ENCODE results near the gene WWOX. TPM values are rescaled to one million over a fixed set of nuclear protein-coding genes. Genes with fewer than 3 reads are reported as not detected.
"Not testable (repeated sequence)": the region's sequence is repeated elsewhere in the genome, so short reads cannot be mapped to it uniquely, and the experiment has no call there.

The WWOX gene
- total RNA-seq, 3 donors from 2014 or later, result 11.7 to 18.0 (median 13.8) TPM

DNA sequence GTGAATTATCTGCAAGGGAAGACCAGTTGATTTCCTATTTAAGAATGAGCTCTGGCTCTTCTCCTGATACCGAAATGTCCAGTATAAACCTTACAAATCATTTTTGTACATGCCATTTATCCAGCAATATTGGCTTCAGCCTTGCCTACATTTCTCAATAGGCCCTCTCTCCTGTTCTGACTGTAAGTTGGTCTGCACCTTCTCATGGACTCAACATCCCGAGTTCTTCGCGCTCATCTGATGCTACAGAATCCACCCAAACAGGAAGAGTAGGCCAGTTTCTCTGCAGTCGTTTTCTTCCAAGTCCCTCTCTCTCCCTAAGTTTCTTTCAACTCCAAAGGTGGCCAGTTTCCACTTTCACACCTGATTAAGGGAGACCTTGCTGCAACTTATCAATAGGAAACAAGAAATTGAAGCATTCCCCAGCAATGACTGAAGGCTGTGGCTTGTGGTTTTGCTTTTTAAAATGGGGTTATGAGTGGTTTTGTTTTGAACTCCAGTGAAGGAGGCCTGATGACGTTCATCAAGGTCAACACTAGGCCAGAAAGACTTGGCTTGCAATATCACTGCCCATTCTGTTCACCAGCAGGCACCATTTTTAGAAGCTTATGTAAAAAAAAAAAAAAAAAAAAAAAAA, 1118.0 kb downstream of the WWOX start:
- Histone ChIP-seq H3K36me3 (ENCODE audit: low read depth) (no peaks in the 10 kb centered on the region), H3K9me3 (no peaks in the 10 kb centered on the region), H3K4me1 (ENCODE audit: low read depth) (peaks cover 5% of the 10 kb centered on the region), H3K4me3 (no peak overlapping the region)
- DNase-seq (no peak), ATAC-seq (no peak)
- TF ChIP-seq, protein P1, sequence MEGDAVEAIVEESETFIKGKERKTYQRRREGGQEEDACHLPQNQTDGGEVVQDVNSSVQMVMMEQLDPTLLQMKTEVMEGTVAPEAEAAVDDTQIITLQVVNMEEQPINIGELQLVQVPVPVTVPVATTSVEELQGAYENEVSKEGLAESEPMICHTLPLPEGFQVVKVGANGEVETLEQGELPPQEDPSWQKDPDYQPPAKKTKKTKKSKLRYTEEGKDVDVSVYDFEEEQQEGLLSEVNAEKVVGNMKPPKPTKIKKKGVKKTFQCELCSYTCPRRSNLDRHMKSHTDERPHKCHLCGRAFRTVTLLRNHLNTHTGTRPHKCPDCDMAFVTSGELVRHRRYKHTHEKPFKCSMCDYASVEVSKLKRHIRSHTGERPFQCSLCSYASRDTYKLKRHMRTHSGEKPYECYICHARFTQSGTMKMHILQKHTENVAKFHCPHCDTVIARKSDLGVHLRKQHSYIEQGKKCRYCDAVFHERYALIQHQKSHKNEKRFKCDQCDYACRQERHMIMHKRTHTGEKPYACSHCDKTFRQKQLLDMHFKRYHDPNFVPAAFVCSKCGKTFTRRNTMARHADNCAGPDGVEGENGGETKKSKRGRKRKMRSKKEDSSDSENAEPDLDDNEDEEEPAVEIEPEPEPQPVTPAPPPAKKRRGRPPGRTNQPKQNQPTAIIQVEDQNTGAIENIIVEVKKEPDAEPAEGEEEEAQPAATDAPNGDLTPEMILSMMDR (IDR thresholded peaks at IDR 0.05), result no peak
- intact Hi-C loops (cut with DNase I, micrococcal nuclease), result no loop called here

DNA sequence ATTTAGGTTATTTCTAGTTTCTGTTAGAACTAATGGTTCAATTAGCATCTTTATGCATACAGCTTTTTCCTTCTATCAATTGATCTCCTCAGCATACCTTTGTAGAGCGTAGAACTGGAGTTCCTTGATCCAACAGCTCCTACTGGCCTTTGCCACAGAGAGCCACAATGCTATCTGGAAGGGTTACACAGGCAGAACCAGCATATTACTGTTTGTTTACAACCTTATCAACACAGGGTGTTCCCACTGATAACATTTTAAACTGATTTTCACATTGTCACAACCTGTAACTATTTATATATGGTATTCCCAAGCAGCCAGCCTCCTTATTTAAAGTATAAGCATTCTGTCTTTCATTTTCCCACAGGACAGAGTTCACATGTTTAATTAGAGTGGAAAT, 1118.9 kb downstream of the WWOX start:
- ATAC-seq (peak; percentile 53), DNase-seq (peak in 1 of 3 donors; percentile 10)
- intact Hi-C loops (cut with DNase I, micrococcal nuclease), result no loop called here
- peaks cover 5% of the 10 kb centered on the region for H3K4me1 ChIP-seq (ENCODE audit: low read depth)
- no peaks in the 10 kb centered on the region for H3K36me3 ChIP-seq (ENCODE audit: low read depth)
- H3K4me3 ChIP-seq, result no peak overlapping the region
- H3K9me3 ChIP-seq, result no peaks in the 10 kb centered on the region
- TF ChIP-seq, protein P1 (IDR thresholded peaks at IDR 0.05), result no peak

DNA sequence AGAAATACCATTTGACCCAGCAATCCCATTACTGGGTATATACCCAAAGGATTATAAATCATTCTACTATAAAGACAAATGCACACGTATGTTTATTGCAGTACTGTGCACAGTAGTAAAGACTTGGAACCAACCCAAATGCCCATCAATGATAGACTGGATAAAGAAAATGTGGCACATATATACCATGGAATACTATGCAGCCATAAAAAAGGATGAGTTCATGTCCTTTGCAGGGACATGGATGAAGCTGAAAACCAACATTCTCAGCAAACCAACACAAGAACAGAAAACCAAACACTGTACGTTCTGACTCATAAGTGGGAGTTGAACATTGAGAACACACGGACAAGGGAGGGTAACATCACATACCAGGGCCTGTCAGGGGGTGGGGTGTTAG, 1126.5 kb downstream of the WWOX start:
- DNase-seq; intact Hi-C loops (cut with DNase I, micrococcal nuclease); ATAC-seq; H3K4me1 ChIP-seq (ENCODE audit: low read depth); H3K9me3 ChIP-seq; H3K4me3 ChIP-seq; H3K36me3 ChIP-seq (ENCODE audit: low read depth): not testable (repeated sequence)

DNA sequence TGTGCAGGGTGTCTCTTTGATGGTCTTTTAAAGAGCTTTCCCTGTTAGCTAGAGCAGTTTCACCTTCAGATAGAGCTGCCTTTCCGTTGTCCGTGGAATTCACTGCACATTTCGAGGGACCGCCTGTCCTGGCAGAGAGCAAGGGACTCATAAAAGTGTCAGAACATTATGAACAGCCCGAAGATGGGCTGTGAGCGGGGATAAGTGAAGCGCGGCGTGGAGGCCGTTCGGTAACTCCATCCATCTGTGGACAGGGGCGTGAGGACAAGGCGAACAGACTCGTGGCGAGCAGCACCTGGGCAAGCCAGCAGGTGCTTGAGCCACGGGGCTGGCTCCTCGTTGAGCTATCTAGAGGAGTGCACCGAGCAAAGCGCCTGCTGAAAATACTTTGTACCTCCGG, 1129.9 kb downstream of the WWOX start:
- no peaks in the 10 kb centered on the region for H3K9me3 ChIP-seq
- H3K36me3 ChIP-seq (ENCODE audit: low read depth), result no peaks in the 10 kb centered on the region
- intact Hi-C loops (cut with DNase I, micrococcal nuclease), result no loop called here
- H3K4me1 ChIP-seq (ENCODE audit: low read depth), result no peaks in the 10 kb centered on the region
- TF ChIP-seq, protein P1 (IDR thresholded peaks at IDR 0.05), result no peak
- H3K4me3 ChIP-seq, result no peak overlapping the region
- DNase-seq, result no peak
- no peak for ATAC-seq

DNA sequence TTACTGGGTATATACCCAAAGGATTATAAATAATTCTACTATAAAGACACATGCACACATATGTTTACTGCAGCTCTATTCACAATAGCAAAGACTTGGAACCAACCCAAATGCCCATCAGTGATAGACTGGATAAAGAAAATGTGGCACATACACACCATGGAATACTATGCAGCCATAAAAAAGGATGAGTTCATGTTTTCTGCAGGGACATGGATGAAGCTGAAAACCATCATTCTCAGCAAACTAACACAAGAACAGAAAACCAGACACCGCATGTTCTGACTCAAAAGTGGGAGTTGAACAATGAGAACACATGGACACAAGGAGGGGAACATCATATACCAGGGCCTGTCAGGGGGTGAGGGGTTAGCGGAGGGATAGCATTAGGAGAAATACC, 1146.2 kb downstream of the WWOX start:
- H3K4me1 ChIP-seq (ENCODE audit: low read depth); H3K36me3 ChIP-seq (ENCODE audit: low read depth); DNase-seq; intact Hi-C loops (cut with DNase I, micrococcal nuclease); ATAC-seq; H3K9me3 ChIP-seq; H3K4me3 ChIP-seq: not testable (repeated sequence)

GRCh38 chr16:79247386-79247785, 1147.9 kb downstream of the WWOX start:
- TF ChIP-seq, protein P1 (IDR thresholded peaks at IDR 0.05), result no peak
- ATAC-seq (no peak), DNase-seq (no peak)
- Histone ChIP-seq H3K9me3 (no peaks in the 10 kb centered on the region), H3K4me1 (ENCODE audit: low read depth) (no peaks in the 10 kb centered on the region), H3K4me3 (no peak overlapping the region), H3K36me3 (ENCODE audit: low read depth) (no peaks in the 10 kb centered on the region)
- intact Hi-C loops (cut with DNase I, micrococcal nuclease), result no loop called here

GRCh38 chr16:79248351-79248750, 1148.9 kb downstream of the WWOX start:
- Histone ChIP-seq H3K36me3 (ENCODE audit: low read depth) (no peaks in the 10 kb centered on the region), H3K4me1 (ENCODE audit: low read depth) (no peaks in the 10 kb centered on the region), H3K4me3 (no peak overlapping the region), H3K9me3 (no peaks in the 10 kb centered on the region)
- ATAC-seq, result no peak
- DNase-seq, result no peak
- intact Hi-C loops (cut with DNase I, micrococcal nuclease), result no loop called here
- TF ChIP-seq, protein P1 (IDR thresholded peaks at IDR 0.05), result no peak
